Measurements from ENCODE around the gene TBC1D22A.

The TBC1D22A gene

DNA sequence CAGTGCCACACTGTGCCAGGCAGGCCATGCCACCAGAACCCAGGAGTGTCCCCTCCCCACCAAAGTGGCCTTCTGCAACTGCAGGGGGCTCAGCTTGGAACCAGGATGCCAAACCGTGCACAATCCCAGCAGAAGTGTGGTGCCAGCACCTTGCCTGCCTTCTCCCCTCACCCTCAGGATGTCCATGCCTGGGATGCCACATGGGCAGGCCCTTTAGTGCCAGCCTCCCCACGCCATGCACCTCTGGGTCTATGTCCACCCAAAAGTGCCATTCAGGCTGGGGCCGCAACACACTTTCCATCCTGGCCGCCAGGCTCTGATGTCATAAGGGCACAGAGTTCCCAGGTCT lies 8.7 kb upstream of the TBC1D22A start:
- no peak for DNase-seq

DNA sequence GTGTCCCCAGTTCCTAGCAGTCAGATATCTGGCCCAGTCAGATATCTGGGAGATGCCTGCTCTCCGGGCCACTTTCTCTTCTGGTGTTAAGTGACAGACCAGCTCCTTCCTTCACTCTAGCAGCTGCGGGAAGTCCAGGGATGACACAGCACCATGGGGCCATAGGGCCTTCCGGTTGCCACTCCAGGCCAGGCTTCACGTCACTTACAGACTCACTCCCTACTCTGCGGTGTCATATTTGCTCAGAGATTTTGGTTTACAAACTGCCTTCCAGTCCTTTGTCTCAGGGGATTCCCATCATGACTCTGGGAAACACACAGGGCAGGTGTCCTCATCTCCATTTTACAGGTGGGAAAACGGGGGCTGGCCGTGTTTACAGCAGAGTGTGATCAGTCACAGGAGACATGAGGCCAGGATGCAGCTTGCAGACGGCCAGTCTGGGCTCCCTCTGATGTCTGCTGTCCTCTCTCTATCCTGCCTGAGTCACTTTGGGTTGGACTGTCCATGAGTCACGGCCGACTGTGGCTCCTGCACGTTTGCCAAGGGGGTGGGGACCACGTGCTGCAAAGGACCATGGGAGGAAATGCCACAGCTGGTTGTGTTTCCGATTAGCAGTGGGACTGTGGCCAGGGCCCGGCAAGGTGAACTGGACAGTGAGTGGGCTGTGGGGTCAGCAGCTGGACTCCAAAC lies 8.2 kb upstream of the TBC1D22A start:
- DNase-seq: no peak

DNA sequence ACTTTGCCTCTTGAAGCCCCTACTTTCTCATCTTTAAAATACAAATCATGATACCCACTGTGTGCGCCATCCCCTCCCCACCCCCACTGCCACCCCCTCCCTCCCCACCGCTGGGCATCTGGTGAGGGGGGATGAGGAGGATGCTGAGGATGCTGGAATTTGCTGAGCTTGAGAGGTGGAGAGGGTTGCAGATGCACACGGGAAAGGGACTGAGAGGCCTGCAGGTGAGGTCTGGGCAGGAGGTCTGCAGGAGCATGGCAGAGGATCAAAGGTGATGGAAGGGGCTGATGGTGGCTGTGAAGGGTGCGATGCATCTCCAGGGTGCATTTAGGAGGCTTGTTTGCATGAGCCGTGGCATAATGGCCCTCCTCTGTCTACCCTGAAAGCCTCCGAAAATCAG lies 7.6 kb upstream of the TBC1D22A start:
- DNase-seq: no peak

DNA sequence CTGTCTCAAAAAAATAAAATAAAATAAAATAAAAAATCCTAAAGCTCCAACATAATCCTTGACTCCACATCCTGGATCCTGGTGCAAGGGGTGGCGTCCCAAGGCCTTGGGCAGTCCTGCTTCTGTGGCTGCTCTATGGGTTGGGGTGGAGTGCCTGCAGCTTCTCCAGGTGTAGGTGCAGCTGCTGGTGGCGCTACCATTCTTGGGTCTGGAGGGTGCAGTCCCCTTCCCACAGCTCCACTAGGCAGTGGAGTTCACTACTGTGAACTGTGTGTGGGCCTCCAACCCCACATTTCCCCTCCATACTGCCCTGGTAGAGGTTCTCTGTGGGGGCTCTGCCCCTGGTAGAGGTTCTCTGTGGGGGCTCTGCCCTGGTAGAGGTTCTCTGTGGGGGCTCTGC lies 6.9 kb upstream of the TBC1D22A start:
- no peak for DNase-seq

DNA sequence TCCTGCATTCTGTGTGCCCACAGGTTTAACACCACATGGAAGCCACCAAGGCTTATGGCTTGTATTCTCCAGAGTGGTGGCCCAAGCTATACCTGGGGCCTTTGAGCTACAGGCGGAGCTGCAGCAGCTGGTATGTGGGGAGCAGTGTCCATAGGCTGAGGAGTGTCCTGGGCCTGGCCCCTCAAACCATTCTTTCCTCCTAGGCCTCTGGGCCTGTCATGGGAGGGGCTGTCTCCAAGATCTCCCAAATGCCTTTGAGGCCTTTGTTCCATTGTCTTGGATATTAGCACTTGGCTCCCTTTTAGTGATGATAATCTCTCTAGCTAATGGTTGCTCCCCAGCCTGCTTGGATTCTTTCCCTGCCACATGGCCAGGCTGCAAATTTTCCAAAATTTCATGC lies 6.4 kb upstream of the TBC1D22A start:
- DNase-seq: no peak

DNA sequence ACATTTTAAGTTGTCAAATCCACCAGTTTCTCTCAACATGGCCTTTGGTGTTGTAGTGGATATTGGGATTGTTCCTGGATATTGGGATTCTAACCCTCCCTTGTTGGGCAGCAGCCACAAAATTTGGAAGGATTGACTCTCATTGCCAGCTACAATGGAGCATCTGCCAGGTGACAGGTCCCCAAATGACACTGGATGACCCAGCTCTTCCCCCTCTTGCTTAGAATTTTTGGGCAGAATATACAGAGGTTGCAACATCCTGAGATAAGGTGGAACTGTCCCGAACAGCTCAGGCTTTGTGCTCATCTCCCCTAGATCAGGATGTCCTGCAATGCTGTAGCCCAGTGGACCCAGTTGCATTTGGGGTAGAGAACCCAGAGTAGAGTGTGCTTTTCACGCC lies 5.3 kb upstream of the TBC1D22A start:
- DNase-seq: no peak

DNA sequence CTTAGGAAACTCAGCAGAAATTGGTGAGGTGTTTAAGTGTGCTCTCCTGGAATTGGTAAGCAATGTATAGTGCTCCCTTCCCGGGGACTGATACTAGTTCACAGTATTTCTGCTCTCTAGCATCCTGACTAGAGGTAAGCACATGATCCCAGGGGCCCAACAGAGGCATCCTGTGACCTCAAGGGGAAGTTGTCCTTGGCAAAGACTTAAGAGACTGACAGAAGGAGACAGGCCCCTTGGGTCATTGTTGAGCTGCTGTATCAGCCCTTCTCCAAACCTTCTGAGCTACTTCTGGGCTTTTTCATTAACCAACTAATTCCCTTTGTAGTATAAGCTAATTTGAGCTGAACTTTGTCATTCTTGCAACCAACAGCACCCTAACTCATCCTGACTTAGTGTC lies 4.3 kb upstream of the TBC1D22A start:
- DNase-seq: no peak

DNA sequence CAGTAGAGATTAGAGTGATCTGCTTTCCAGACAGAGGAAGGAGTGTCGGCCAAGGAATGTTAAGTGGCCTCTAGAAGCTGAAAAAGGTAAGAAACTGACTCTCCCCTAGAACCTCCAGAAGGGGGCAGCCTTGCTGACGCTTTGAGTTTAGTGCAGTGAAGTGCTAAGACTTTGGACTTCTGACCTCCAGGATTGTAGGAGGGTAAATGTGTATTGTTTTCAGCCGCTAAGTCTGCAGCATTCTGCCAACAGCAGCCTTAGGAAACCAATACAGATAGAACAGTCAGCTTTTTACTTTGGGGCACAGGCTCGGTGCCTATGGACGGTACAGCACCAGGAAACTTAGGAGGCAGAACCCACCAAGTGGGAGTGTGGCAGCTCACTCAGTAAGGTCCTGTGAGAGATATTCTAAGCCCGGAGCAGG lies 3.6 kb upstream of the TBC1D22A start:
- DNase-seq: no peak

DNA sequence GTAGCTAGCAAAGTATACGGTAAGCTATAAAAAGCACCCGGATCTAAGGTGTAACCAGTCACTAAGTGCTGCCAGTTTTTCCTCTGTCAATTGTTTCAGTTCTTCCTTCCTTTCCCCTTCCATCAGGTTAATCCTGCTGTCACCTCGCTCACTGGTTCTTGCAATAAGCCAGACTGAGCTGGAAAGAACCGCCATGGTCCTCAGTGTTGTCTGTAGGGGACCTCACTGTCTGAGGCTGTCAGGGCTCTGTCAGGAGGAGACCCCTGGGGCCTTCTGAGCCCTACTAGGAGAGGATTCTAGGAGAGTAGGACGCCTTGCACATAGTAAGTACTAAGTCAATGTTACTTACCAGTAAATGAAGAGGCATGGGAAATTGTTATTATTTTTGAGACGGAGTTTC lies 1.4 kb upstream of the TBC1D22A start:
- DNase-seq: no peak

DNA sequence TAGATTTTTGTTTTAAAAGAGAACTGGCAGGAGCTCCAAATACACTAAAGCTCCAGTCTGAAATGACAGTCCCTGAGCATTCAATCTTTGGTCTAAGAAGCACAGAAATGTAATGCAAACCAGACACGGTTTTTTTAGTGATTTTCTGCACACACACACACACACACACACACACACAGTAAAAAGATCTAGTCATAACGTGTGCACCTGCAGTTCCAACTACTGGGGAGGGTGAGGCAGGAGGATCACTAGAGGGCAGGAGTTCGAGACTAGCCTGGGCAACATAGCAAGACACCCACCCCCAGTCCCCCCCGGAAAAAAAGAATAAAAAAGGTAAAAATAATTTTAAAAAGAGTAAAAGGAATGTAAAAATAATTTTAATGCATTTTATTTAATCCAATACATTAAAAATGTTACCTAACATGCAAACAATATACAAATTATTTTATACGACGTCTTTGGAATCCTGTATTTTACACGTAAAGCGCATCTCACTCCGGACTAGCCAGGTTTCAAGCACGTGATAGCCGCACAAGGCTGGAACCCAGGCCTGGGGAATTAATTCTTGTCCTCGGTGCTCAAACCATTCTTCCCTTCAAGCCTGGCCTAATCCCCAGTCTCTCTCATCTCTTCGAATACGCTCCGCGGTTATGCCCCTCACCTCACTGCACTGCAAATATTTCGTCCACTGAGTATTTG lies 762 bp upstream of the TBC1D22A start:
- no peak for DNase-seq

DNA sequence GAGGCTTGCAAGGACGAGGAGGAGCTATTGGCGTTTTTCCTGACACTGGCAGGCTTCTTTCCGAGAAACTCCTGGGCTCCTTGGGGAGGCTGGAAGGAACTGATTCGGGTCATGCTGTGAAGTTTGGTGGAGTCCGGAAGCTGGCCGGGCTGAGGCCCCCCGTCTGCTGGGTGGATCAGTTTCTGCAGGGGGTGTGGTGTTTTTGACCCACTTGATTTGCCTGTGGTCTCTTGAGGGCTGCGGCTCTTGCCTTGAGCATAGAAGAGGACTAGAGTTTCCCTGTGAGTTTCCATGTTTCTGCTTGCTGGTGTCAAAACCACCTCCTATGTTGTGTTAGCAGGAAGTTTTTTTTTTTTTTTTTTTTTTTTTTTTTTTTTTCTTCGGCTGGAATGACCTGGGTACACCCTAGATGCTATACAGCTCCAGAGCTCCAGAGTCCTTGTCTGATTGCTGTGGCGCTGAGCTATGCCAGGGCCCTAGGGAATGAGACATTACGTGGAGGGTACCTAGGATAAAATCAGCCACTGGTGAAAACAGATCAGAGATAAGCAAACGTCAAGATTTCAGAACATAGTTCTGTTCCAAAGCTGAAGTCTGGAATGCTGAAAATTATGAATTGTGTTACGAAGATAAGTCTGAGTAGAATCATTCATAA lies 728 bp downstream of the TBC1D22A start:
- no peak for DNase-seq

DNA sequence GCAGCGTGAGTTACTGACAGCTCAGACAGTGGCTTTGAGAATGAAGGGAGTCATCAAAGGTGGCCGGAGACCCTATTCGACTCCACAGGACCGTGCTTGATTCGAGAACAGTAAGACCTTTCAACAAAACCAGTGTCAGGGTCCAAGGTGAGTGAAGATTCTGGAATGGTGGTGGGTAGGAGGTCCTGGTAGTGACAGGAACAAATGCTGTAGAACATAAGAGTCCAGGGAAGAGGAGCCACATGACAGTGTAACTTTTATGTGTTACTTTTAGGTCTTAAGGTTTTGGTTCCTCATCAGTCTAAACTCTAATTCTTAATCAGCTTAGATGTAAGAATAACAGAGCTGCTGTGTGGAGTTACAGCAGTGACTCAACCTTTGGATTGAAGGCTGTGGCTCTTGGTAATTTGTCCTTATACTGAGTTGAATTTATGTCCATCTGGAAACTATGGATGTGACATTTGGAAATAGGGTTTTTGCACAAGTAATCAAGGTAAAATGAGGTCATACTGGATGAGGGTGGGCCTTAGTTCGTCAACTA lies 1.8 kb downstream of the TBC1D22A start:
- DNase-seq: no peak

DNA sequence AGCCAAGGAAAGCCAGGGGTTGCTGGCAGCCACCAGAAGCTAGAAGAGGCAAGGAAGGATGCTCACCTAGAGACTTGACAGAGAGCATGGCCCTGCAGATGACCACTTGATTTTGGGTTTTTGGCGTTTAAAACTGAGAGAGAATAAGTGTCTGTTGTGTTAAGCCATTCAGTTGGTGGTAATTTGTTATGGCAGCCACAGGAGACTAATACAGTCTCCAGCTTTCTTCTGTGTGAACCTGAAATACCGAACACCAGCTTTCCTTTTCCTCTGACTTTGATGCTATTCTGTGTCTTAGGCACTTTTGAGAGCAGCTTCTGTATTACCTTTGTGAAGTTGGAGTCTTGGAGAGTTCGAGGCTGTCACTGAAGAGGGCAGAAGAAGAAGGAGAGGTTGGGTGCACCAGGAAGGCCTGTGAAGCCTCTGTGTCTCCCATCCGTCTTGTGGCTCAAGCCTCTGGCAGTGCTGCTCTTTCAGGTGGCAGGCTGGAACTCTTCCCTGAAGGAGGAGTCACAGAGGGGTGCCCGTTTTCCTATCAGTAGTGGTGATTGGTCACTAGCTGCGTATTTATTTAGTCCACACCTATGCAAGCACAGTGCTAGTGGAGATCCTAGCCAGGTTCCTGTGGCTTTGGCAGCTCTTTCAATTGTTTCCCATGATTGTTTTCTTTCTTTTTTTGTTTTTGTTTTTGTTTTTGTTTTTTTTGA lies 2.5 kb downstream of the TBC1D22A start:
- no peak for DNase-seq

DNA sequence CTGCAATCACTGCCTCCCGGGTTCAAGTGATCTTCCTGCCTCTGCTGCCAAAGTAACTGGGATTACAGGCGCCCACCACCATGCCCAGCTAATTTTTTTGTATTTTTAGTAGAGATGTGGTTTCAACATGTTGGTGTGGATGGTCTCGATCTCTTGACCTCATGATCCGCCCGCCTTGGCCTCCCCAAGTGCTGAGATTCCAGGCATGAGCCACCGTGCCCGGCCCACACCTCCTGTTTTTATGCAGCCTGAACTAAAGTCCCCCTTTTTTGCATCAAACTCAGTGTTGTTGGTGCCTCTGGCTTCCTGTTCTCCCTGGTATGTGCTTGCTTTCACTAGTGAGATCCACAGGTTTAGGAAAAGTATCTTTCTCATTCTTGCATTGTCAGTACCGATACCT lies 4.2 kb downstream of the TBC1D22A start:
- no peak for DNase-seq

DNA sequence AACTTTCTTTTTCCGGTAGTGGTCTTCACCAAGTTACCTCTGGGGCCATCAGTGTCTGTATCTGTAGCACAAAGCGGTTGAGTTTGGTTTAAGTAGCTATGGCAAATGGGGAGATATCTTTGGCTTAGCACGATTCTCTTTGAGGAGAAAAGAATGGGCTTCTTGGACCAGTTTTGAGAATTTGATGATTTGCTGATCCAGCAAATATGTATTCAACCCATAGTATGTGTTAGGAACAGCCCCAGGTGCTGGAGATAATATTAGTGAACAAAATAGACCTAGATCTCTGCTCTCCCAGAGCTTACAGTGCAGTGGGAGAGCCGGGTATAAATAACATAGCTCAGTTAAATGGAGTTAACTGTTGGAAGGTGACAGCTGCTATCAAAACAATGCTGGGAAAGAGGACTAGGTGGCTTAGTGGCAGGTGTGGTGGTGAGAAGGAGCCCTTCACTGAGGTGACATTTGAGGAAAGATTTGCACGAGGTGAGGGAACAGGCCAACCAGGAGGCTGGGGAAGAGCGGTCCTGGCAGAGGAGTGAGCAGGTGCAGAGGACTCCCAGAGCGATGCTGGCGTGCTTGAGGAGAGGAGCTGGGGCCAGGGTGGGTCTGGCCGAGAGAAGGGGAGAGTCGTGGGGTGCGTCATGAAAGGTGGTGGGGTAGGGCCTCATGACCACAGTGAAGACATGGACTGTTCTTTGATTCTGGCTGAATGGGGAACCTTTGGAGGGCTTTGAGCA lies 5.0 kb downstream of the TBC1D22A start:
- no peak for DNase-seq

DNA sequence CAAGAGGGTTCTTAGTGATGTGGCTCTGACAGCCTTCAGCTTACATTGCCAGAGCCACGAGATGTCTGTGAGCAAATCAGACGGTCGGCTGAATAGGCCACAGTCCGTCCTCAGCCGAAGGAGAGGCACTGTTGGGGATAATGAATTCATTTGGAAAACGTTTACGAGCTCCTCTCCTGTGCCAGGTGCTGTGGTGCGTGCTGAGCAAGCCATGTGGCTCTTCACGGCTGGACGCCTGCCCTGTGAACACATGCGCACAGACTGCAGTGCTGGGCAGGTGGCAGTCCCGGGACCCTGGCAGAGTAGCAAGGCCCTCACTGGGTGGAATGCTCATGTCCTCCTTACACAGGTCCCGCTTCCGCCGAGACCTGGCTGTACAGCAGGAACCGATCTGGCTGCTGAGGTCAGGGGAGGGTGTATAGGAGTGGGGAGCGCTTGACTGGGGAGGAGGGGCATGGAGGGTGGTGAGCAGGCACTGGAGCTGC lies 6.8 kb downstream of the TBC1D22A start:
- peak; percentile 55 for DNase-seq

DNA sequence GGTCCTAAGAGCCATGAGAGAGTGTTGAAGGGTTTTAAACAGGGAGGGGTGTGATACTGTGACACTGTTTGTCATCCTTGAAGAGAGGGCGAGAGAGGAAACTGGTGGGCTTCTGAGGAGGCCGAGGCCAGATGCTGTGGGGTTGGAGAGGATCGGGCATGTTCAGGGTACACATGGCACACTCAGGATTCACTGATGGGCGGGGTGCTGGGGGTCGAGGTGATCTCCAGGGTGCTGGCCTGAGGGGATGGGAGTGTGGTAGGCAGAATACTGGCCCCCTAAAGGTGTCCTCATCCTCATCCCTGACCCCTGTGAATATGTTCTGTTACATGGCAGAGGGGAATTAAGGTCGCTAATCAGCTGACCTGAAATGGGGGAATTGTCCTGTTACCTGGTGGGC lies 7.3 kb downstream of the TBC1D22A start:
- no peak for DNase-seq

DNA sequence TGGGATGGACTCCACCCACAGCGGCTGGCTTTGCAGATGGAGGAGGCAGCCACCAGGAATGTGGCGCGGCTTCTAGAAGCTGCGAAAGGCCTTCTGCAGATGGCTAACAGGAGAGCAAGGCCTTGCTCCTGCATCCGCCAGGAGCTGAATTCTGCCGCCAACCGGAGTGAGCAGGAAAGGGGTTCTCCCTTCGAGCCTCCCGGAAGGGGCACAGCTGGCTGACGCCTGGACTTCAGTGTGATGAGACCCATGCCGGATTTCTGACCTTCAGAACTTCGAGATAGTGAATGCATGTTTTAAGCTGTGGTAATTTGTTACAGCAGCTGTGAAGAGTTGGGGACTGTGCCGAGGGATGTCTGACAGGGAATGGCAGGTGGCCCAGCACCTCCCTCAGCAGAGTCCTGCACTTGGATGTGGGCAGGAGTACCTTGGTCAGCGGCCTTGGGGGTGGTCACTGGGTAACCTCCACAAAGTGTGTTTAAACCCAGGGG lies 7.7 kb downstream of the TBC1D22A start:
- DNase-seq: no peak

DNA sequence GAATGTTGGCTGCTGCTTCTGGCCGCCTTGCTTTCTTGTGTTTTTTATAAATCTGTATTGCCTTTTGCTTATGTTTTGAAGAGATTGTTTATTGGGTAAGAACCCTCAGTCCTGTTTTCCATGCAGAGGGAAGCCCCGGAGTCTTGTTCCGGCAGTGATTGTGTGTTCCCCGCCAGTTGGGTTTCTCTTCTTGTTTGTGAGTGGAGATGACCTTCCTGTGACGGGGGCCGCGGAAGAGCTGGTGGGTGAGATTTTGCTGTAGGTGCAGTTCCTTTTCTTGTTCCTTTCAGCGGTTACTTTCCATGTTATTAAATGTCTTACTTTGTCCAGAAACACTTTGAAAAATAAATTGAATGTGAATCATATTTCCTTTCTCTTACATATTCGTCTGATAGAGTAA lies 8.3 kb downstream of the TBC1D22A start:
- no peak for DNase-seq

DNA sequence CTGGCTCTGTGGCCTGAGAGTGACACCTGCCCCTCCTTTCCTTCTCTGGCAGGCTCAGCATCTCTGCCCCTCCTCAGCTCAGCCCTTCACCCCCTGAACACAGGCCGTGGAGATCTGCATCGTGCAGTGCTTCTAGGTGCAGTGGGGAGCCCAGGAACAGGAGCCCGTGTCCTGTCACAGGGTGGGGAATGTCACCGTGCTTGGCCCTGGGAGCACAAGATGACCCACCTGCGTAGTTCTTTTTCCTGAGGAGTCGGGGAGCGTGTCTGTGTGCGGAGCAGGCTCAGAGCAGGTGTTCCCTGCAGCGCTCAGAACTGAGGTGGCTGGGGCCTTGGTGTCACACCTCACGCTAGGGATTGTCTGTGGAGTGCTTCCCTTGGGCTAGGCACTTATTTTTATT lies 10.6 kb downstream of the TBC1D22A start:
- DNase-seq: no peak

DNA sequence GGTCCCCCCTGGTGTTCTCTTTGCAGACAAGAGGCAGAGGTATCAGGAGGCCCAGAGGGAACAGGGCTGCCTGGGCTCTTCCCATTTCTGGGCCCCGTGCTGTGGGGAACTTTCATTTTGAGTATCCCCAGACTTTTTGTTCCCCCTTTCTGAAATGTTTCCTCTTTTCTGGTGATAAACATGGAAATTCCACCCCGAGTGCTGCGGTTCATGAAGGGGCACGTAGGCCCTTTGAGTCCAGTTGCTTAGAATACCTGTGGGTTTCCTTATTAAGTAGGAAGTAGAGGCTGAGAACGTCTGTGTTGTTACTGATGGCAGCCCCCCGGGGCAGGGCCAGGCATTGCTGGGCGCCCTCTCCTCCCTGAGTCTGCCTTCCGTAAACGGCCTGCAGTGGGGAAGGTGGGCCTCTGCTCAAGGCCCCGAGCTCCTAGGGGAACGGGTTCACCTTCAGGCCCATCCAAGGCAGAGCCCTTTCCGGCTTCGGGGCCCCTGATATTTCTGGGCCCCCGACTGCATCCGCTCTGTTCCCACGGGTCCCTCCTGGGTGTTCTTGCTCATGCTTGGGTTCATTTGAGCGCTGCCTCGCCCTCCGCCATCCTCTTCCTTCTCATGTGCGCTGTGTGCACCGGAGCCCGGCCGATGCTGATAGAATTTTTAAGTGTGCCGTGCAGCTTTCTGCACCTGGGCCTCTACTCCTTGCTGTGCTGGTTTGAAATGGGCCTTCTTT lies 12.0 kb downstream of the TBC1D22A start:
- no peak for DNase-seq
